GM23338 (cell line): ENCODE measurements around the gene DMRTC2. TPM values are rescaled to one million over a fixed set of nuclear protein-coding genes. Genes with fewer than 3 reads are reported as not detected.

Experiments
- ATAC-seq: fragments of 200-7000 bp; cut with Tn5 transposase; 3 replicates; pipeline ENCODE4 v1.9.1; 2020
- DNase-seq: peaks from one replicate; pipeline ENCODE4 v3.0.0-alpha.2; 2015; ENCODE audit warnings: low spot score
- H2AFZ ChIP-seq: fragments of 200-600 bp; sonication (generic); 2 replicates; pipeline ENCODE4 v1.8.0; 2016; ENCODE audit warnings: antibody characterized with exemption, mild to moderate bottlenecking, moderate library complexity
- H3F3A ChIP-seq: fragments of 200-600 bp; sonication (generic); replicated peaks from 2 replicates; pipeline ENCODE4 v1.8.0; 2017; ENCODE audit warnings: antibody characterized with exemption, mixed run types, low read depth
- H3K27ac ChIP-seq: fragments of 200-600 bp; sonication (generic); 2 replicates; pipeline ENCODE4 v1.6.1; 2016; ENCODE audit warnings: low read depth
- H3K27me3 ChIP-seq: fragments of 200-600 bp; sonication (generic); 2 replicates; pipeline ENCODE4 v1.8.0; 2016; ENCODE audit warnings: mild to moderate bottlenecking, mixed run types, moderate library complexity; ENCODE audit not compliant: insufficient read depth
- H3K36me3 ChIP-seq: fragments of 200-600 bp; sonication (generic); 2 replicates; pipeline ENCODE4 v1.8.0; 2016; ENCODE audit warnings: mild to moderate bottlenecking; ENCODE audit not compliant: insufficient read depth
- H3K4me1 ChIP-seq: fragments of 200-600 bp; sonication (generic); 2 replicates; pipeline ENCODE4 v1.8.0; 2016; ENCODE audit warnings: mild to moderate bottlenecking, moderate library complexity; ENCODE audit not compliant: insufficient read depth
- H3K4me2 ChIP-seq: fragments of 200-600 bp; sonication (generic); 2 replicates; pipeline ENCODE4 v1.7.1; 2017; ENCODE audit warnings: mixed run types
- H3K4me3 ChIP-seq: fragments of 200-600 bp; sonication (generic); 2 replicates; pipeline ENCODE4 v1.6.1; 2016; ENCODE audit warnings: mixed run types
- H3K79me2 ChIP-seq: fragments of 200-600 bp; sonication (generic); replicated peaks from 2 replicates; pipeline ENCODE4 v1.8.0; 2017; ENCODE audit warnings: mild to moderate bottlenecking; ENCODE audit not compliant: insufficient read depth
- H3K9me2 ChIP-seq: fragments of 200-600 bp; sonication (generic); 2 replicates; pipeline ENCODE4 v1.8.0; 2017; ENCODE audit not compliant: insufficient read depth
- H4K20me1 ChIP-seq: fragments of 200-600 bp; sonication (generic); replicated peaks from 2 replicates; pipeline ENCODE4 v1.8.0; 2017; ENCODE audit warnings: mild to moderate bottlenecking; ENCODE audit not compliant: insufficient read depth
- H3K27ac Mint-ChIP-seq: 2 replicates; pipeline ENCODE4 v1.8.0; 2020; ENCODE audit warnings: inconsistent platforms, mild to moderate bottlenecking, moderate library complexity, mixed read lengths
- H3K27me3 Mint-ChIP-seq: 3 replicates; pipeline ENCODE4 v1.8.0; 2022; ENCODE audit warnings: low read depth, mild to moderate bottlenecking, moderate library complexity, mixed read lengths, inconsistent platforms; ENCODE audit not compliant: insufficient read depth, poor library complexity
- H3K36me3 Mint-ChIP-seq: 3 replicates; pipeline ENCODE4 v1.8.0; 2021; ENCODE audit warnings: low read depth, mild to moderate bottlenecking, inconsistent platforms, moderate library complexity, mixed read lengths
- H3K4me1 Mint-ChIP-seq: 3 replicates; pipeline ENCODE4 v1.8.0; 2020; ENCODE audit warnings: mild to moderate bottlenecking, inconsistent platforms, mixed read lengths
- H3K4me3 Mint-ChIP-seq: 3 replicates; pipeline ENCODE4 v1.8.0; 2021; ENCODE audit warnings: moderate library complexity, mild to moderate bottlenecking, inconsistent platforms, mixed read lengths
- H3K9me3 Mint-ChIP-seq: 3 replicates; pipeline ENCODE4 v1.8.0; 2020; ENCODE audit warnings: moderate library complexity, mild to moderate bottlenecking, inconsistent platforms, mixed read lengths
- CTCF ChIP-seq, 2 experiments: fragments of 200-600 bp in 1 of 2; sonication (generic) in 1 of 2; conservative IDR thresholded peaks; 2 replicates each; pipeline versions ENCODE4 v1.5.1 to v1.6.1; 2016 to 2017; ENCODE audit warnings: antibody characterized with exemption in 2 of 2, low read depth in 2 of 2, mild to moderate bottlenecking in 2 of 2, moderate library complexity in 1 of 2
- POLR2AphosphoS5 ChIP-seq: IDR thresholded peaks from 2 replicates; pipeline ENCODE4 v1.6.1; 2016; ENCODE audit warnings: antibody characterized with exemption, low read depth
- polyA plus RNA-seq: library from polyadenylated mRNA; unstranded; fragments of >200 nt; fragmentation: Nextera tagmentation; extraction: Ambion mirVana; gene quantifications from 2 replicates; pipeline ENCODE4 v1.2.1, GENCODE V29; 2016
- total RNA-seq: library from RNA; depleted of rRNA; stranded (reverse); fragments of >200 nt; shearing (Covaris generic); gene quantifications from 2 replicates; pipeline ENCODE4 v1.2.3, GENCODE V29; 2014
- TF ChIP-seq, protein P1 (sequence below): IDR thresholded peaks from one replicate; pipeline ENCODE4 v1.6.1; 2018; ENCODE audit warnings: antibody characterized with exemption; ENCODE audit not compliant: unreplicated experiment
- TF ChIP-seq, protein P2 (sequence below): IDR thresholded peaks from 2 replicates; pipeline ENCODE4 v1.6.1; 2016; ENCODE audit warnings: antibody characterized with exemption
- TF ChIP-seq, protein P3 (sequence below): fragments of 250-450 bp; sonication (Bioruptor Pico); IDR thresholded peaks from 2 replicates; pipeline ENCODE4 v1.5.0; 2020; ENCODE audit warnings: mild to moderate bottlenecking, moderate library complexity

DMRTC2 gene
- total and polyA plus RNA-seq, 2 experiments from 2014 or later = 0.21 TPM; not detected in 1

GRCh38 chr19:41837981-41838708 lies 6.7 kb upstream of the DMRTC2 start:
- Mint-ChIP-seq H3K9me3 (no peaks in the 10 kb centered on the region), H3K36me3 (no peaks in the 10 kb centered on the region), H3K4me3 (no peak overlapping the region), H3K27ac (no peak overlapping the region), H3K27me3 (peaks cover 9% of the 10 kb centered on the region), H3K4me1 (no peaks in the 10 kb centered on the region)
- H3K9me2 ChIP-seq = 0 out of 2 replicates have a peak, but pooled peaks cover 2% of the 10 kb centered on the region
- no peaks in the 10 kb centered on the region for H3K27me3 ChIP-seq
- no peaks in the 10 kb centered on the region for H4K20me1 ChIP-seq
- H3K36me3 ChIP-seq = no peaks in the 10 kb centered on the region
- no peak for DNase-seq
- H3K4me1 ChIP-seq = no peaks in the 10 kb centered on the region
- H3K4me3 ChIP-seq = no peak overlapping the region
- H3K79me2 ChIP-seq = no peaks in the 10 kb centered on the region
- no peaks in the 10 kb centered on the region for H3F3A ChIP-seq
- no peak overlapping the region for H3K27ac ChIP-seq
- no peak overlapping the region for H3K4me2 ChIP-seq
- TF ChIP-seq, protein P1, sequence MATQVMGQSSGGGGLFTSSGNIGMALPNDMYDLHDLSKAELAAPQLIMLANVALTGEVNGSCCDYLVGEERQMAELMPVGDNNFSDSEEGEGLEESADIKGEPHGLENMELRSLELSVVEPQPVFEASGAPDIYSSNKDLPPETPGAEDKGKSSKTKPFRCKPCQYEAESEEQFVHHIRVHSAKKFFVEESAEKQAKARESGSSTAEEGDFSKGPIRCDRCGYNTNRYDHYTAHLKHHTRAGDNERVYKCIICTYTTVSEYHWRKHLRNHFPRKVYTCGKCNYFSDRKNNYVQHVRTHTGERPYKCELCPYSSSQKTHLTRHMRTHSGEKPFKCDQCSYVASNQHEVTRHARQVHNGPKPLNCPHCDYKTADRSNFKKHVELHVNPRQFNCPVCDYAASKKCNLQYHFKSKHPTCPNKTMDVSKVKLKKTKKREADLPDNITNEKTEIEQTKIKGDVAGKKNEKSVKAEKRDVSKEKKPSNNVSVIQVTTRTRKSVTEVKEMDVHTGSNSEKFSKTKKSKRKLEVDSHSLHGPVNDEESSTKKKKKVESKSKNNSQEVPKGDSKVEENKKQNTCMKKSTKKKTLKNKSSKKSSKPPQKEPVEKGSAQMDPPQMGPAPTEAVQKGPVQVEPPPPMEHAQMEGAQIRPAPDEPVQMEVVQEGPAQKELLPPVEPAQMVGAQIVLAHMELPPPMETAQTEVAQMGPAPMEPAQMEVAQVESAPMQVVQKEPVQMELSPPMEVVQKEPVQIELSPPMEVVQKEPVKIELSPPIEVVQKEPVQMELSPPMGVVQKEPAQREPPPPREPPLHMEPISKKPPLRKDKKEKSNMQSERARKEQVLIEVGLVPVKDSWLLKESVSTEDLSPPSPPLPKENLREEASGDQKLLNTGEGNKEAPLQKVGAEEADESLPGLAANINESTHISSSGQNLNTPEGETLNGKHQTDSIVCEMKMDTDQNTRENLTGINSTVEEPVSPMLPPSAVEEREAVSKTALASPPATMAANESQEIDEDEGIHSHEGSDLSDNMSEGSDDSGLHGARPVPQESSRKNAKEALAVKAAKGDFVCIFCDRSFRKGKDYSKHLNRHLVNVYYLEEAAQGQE = no peak
- no peak overlapping the region for H2AFZ ChIP-seq
- ATAC-seq = no peak

GRCh38 chr19:41839211-41839610 lies 5.6 kb upstream of the DMRTC2 start:
- Mint-ChIP-seq H3K4me3 (no peak overlapping the region), H3K9me3 (peaks cover 3% of the 10 kb centered on the region; the same call in 2 of the 3 replicates), H3K27ac (no peak overlapping the region), H3K36me3 (peaks cover 3% of the 10 kb centered on the region; the same call in 2 of the 3 replicates), H3K27me3 (peaks cover 15% of the 10 kb centered on the region), H3K4me1 (no peaks in the 10 kb centered on the region; the same call in 2 of the 3 replicates)
- Histone ChIP-seq H3K9me2 (0 out of 2 replicates have a peak, but pooled peaks cover 2% of the 10 kb centered on the region), H3K4me3 (no peak overlapping the region), H3F3A (no peaks in the 10 kb centered on the region), H4K20me1 (no peaks in the 10 kb centered on the region), H3K79me2 (no peaks in the 10 kb centered on the region), H3K27ac (no peak overlapping the region), H3K4me1 (no peaks in the 10 kb centered on the region), H3K36me3 (no peaks in the 10 kb centered on the region), H2AFZ (peak overlapping the region; percentile 47), H3K4me2 (no peak overlapping the region), H3K27me3 (no peaks in the 10 kb centered on the region)
- no peak for DNase-seq
- no peak for ATAC-seq
- TF ChIP-seq, protein P2, sequence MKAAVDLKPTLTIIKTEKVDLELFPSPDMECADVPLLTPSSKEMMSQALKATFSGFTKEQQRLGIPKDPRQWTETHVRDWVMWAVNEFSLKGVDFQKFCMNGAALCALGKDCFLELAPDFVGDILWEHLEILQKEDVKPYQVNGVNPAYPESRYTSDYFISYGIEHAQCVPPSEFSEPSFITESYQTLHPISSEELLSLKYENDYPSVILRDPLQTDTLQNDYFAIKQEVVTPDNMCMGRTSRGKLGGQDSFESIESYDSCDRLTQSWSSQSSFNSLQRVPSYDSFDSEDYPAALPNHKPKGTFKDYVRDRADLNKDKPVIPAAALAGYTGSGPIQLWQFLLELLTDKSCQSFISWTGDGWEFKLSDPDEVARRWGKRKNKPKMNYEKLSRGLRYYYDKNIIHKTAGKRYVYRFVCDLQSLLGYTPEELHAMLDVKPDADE = no peak
- no peak for TF ChIP-seq CTCF (conservative IDR thresholded peaks at IDR 0.05; ENCODE audit: low read depth in 2 of 2)
- TF ChIP-seq, protein P3, sequence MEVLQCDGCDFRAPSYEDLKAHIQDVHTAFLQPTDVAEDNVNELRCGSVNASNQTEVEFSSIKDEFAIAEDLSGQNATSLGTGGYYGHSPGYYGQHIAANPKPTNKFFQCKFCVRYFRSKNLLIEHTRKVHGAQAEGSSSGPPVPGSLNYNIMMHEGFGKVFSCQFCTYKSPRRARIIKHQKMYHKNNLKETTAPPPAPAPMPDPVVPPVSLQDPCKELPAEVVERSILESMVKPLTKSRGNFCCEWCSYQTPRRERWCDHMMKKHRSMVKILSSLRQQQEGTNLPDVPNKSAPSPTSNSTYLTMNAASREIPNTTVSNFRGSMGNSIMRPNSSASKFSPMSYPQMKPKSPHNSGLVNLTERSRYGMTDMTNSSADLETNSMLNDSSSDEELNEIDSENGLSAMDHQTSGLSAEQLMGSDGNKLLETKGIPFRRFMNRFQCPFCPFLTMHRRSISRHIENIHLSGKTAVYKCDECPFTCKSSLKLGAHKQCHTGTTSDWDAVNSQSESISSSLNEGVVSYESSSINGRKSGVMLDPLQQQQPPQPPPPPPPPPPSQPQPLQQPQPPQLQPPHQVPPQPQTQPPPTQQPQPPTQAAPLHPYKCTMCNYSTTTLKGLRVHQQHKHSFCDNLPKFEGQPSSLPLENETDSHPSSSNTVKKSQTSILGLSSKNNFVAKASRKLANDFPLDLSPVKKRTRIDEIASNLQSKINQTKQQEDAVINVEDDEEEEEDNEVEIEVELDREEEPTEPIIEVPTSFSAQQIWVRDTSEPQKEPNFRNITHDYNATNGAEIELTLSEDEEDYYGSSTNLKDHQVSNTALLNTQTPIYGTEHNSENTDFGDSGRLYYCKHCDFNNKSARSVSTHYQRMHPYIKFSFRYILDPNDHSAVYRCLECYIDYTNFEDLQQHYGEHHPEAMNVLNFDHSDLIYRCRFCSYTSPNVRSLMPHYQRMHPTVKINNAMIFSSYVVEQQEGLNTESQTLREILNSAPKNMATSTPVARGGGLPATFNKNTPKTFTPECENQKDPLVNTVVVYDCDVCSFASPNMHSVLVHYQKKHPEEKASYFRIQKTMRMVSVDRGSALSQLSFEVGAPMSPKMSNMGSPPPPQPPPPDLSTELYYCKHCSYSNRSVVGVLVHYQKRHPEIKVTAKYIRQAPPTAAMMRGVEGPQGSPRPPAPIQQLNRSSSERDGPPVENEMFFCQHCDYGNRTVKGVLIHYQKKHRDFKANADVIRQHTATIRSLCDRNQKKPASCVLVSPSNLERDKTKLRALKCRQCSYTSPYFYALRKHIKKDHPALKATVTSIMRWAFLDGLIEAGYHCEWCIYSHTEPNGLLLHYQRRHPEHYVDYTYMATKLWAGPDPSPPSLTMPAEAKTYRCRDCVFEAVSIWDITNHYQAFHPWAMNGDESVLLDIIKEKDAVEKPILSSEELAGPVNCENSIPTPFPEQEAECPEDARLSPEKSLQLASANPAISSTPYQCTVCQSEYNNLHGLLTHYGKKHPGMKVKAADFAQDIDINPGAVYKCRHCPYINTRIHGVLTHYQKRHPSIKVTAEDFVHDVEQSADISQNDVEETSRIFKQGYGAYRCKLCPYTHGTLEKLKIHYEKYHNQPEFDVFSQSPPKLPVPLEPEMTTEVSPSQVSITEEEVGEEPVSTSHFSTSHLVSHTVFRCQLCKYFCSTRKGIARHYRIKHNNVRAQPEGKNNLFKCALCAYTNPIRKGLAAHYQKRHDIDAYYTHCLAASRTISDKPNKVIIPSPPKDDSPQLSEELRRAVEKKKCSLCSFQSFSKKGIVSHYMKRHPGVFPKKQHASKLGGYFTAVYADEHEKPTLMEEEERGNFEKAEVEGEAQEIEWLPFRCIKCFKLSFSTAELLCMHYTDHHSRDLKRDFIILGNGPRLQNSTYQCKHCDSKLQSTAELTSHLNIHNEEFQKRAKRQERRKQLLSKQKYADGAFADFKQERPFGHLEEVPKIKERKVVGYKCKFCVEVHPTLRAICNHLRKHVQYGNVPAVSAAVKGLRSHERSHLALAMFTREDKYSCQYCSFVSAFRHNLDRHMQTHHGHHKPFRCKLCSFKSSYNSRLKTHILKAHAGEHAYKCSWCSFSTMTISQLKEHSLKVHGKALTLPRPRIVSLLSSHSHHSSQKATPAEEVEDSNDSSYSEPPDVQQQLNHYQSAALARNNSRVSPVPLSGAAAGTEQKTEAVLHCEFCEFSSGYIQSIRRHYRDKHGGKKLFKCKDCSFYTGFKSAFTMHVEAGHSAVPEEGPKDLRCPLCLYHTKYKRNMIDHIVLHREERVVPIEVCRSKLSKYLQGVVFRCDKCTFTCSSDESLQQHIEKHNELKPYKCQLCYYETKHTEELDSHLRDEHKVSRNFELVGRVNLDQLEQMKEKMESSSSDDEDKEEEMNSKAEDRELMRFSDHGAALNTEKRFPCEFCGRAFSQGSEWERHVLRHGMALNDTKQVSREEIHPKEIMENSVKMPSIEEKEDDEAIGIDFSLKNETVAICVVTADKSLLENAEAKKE (CRISPR knock-in tag) = no peak
- TF ChIP-seq POLR2AphosphoS5 = no peak
